HepG2 (cell line): ENCODE data around the gene PCYOX1L. TPM values are rescaled to one million over a fixed set of nuclear protein-coding genes. Genes with fewer than 3 reads are reported as not detected.

Source experiments
- ATAC-seq: fragments of 200-7000 bp; cut with Tn5 transposase; 3 replicates; pipeline ENCODE4 v1.9.1; 2020; ENCODE audit warnings: mild to moderate bottlenecking, moderate library complexity
- BruUV-seq: library from RNA; stranded (reverse); fragments of 400-500 nt; replicated peaks from 2 replicates; lab custom pipeline; 2021; lab: Mats Ljungman, UMichigan
- CTCF ChIA-PET: fragments of 300-600 bp; formaldehyde crosslinking; extraction: SDS; loops from one replicate; lab custom pipeline; 2021; ENCODE audit warnings: low total read pairs, inconsistent platforms, low intra/inter-chr PET ratio; lab: Yijun Ruan, JAX
- POLR2A ChIA-PET: fragments of 350-600 bp; sonication (Branson Sonifier 250); formaldehyde crosslinking; loops from one replicate; lab custom pipeline; 2020; ENCODE audit warnings: antibody characterized with exemption, inconsistent platforms; lab: Yijun Ruan, JAX
- DNase-seq: peaks from one replicate; pipeline ENCODE4 v3.0.0-alpha.2; 2015; ENCODE audit warnings: low spot score
- FAIRE-seq: peaks from 3 replicates; lab custom pipeline; 2011; peaks lifted over from hg19 to GRCh38; lab: Jason Lieb, UNC
- H2AFZ ChIP-seq: one replicate; pipeline ENCODE4 v1.6.1; 2011; ENCODE audit warnings: low read length, inconsistent platforms
- H3K27ac ChIP-seq: fragments of 300-600 bp; 3 replicates; pipeline ENCODE4 v1.8.0; 2011; ENCODE audit warnings: mixed run types, mild to moderate bottlenecking, mixed read lengths, low read length, inconsistent platforms; ENCODE audit not compliant: insufficient read depth; ENCODE audit errors: extremely low read length
- H3K27me3 ChIP-seq, 2 experiments: fragments of 200-600 bp in 1 of 2; 2 replicates in 1 of 2; 3 replicates in 1 of 2; pipeline versions ENCODE4 v1.6.0 to v1.8.0; 2011; ENCODE audit warnings: low read length in 2 of 2, mild to moderate bottlenecking in 2 of 2, moderate library complexity in 2 of 2, inconsistent platforms in 1 of 2; ENCODE audit not compliant: insufficient read depth in 2 of 2, control insufficient read depth in 1 of 2
- H3K36me3 ChIP-seq, 2 experiments: fragments of 200-600 bp in 1 of 2; replicated peaks in 1 of 2; 2 replicates in 1 of 2; 3 replicates in 1 of 2; pipeline versions ENCODE4 v1.5.1 to v1.8.0; 2011; ENCODE audit warnings: low read length in 2 of 2, inconsistent platforms in 1 of 2; ENCODE audit not compliant: insufficient read depth in 2 of 2, control insufficient read depth in 1 of 2
- H3K4me1 ChIP-seq: 2 replicates; pipeline ENCODE4 v1.5.1; 2012; ENCODE audit warnings: low read length, inconsistent platforms; ENCODE audit not compliant: insufficient read depth
- H3K4me2 ChIP-seq: 2 replicates; pipeline ENCODE4 v1.6.0; 2011; ENCODE audit warnings: low read depth, low read length, inconsistent platforms
- H3K4me3 ChIP-seq, 3 experiments: fragments of 200-600 bp in 1 of 3; sonication (generic), shearing (Covaris generic) in 1 of 3; replicated peaks in 1 of 3; 2 replicates each; pipeline ENCODE4 v1.5.1; 2011 to 2016; ENCODE audit warnings: low read length in 3 of 3, inconsistent platforms in 2 of 3, low read depth in 2 of 3, mild to moderate bottlenecking in 2 of 3, control low read depth in 1 of 3, mixed read lengths in 1 of 3; ENCODE audit not compliant: insufficient read depth in 1 of 3
- H3K79me2 ChIP-seq: one replicate; pipeline ENCODE4 v1.6.1; 2011; ENCODE audit warnings: low read length, inconsistent platforms; ENCODE audit not compliant: insufficient read depth
- H3K9ac ChIP-seq: 2 replicates; pipeline ENCODE4 v1.6.0; 2011; ENCODE audit warnings: mild to moderate bottlenecking, low read depth, low read length, inconsistent platforms; ENCODE audit not compliant: insufficient read depth
- H3K9me3 ChIP-seq: 2 replicates; pipeline ENCODE4 v1.5.1; 2012; ENCODE audit warnings: mild to moderate bottlenecking, low read length
- H4K20me1 ChIP-seq: 2 replicates; pipeline ENCODE4 v1.6.0; 2011; ENCODE audit warnings: inconsistent platforms, mild to moderate bottlenecking, low read length, moderate library complexity; ENCODE audit not compliant: insufficient read depth
- CEBPB ChIP-seq: IDR thresholded peaks from 2 replicates; pipeline ENCODE4 v1.6.1; 2011; ENCODE audit warnings: low read depth, low read length, improper control_type of control experiment, borderline replicate concordance
- DDIT3 ChIP-seq: sonication (generic); formaldehyde crosslinking; IDR thresholded peaks from 2 replicates; pipeline ENCODE4 v1.4.0; 2020; ENCODE audit warnings: mild to moderate bottlenecking, missing genetic modification reagents
- DNMT3B ChIP-seq: conservative IDR thresholded peaks from 2 replicates; pipeline ENCODE4 v1.6.1; 2016; ENCODE audit warnings: missing biosample characterization, control low read depth
- ELF3 ChIP-seq: IDR thresholded peaks from 2 replicates; pipeline ENCODE4 v1.6.1; 2016; ENCODE audit warnings: missing genetic modification reagents, missing compliant biosample characterization
- FIP1L1 ChIP-seq: fragments of 200-400 bp; formaldehyde crosslinking; IDR thresholded peaks from 2 replicates; pipeline ENCODE4 v1.6.1; 2018; ENCODE audit warnings: low read depth, mild to moderate bottlenecking, low read length, moderate library complexity, borderline replicate concordance; ENCODE audit not compliant: insufficient read depth
- IKZF1 ChIP-seq: fragments of 450-650 bp; IDR thresholded peaks from 2 replicates; pipeline ENCODE4 v1.7.1; 2016
- JUND ChIP-seq: sonication (generic); formaldehyde crosslinking; IDR thresholded peaks from 2 replicates; pipeline ENCODE4 v1.8.0; 2022; ENCODE audit warnings: mild to moderate bottlenecking, missing genetic modification reagents
- MED8 ChIP-seq: sonication (generic); formaldehyde crosslinking; IDR thresholded peaks from 2 replicates; pipeline ENCODE4 v1.8.1; 2023; ENCODE audit warnings: mild to moderate bottlenecking, missing genetic modification reagents; ENCODE audit not compliant: insufficient replicate concordance
- MZF1 ChIP-seq: sonication (generic); formaldehyde crosslinking; IDR thresholded peaks from 2 replicates; pipeline ENCODE4 v1.8.1; 2023; ENCODE audit warnings: mild to moderate bottlenecking, missing genetic modification reagents, borderline replicate concordance
- NR2F1 ChIP-seq, 2 experiments: fragments of 450-650 bp in 1 of 2; formaldehyde crosslinking in 1 of 2; IDR thresholded peaks; 2 replicates each; pipeline versions ENCODE4 v1.5.0 to v1.6.1; 2016 to 2020; ENCODE audit warnings: mild to moderate bottlenecking in 1 of 2, missing compliant biosample characterization in 1 of 2, missing genetic modification reagents in 1 of 2, moderate library complexity in 1 of 2
- SKI ChIP-seq: fragments of 450-650 bp; IDR thresholded peaks from one replicate; pipeline ENCODE4 v1.6.1; 2018; ENCODE audit warnings: mild to moderate bottlenecking; ENCODE audit not compliant: partially characterized antibody
- SNRNP70 ChIP-seq: fragments of 200-400 bp; formaldehyde crosslinking; IDR thresholded peaks from 2 replicates; pipeline ENCODE4 v1.6.1; 2017; ENCODE audit warnings: mild to moderate bottlenecking, low read depth, low read length, moderate library complexity
- SP1 ChIP-seq, 2 experiments: fragments of 450-650 bp in 1 of 2; sonication (generic) in 1 of 2; formaldehyde crosslinking in 1 of 2; IDR thresholded peaks; 2 replicates each; pipeline versions ENCODE4 v1.4.0 to v1.6.1; 2016 to 2020; ENCODE audit warnings: missing genetic modification reagents in 1 of 2
- SRF ChIP-seq: IDR thresholded peaks from 2 replicates; pipeline ENCODE4 v1.6.1; 2011; ENCODE audit warnings: mild to moderate bottlenecking, low read depth, low read length, moderate library complexity
- SRY ChIP-seq: sonication (generic); formaldehyde crosslinking; IDR thresholded peaks from 2 replicates; pipeline ENCODE4 v1.8.0; 2022; ENCODE audit warnings: mild to moderate bottlenecking, missing genetic modification reagents
- TEAD3 ChIP-seq: optimal IDR thresholded peaks from 2 replicates; pipeline ENCODE3; 2016; ENCODE audit warnings: borderline replicate concordance
- ZBTB20 ChIP-seq: sonication (generic); formaldehyde crosslinking; IDR thresholded peaks from 2 replicates; pipeline ENCODE4 v1.8.1; 2023; ENCODE audit warnings: missing genetic modification reagents, low read depth, mild to moderate bottlenecking, borderline replicate concordance
- ZEB1 ChIP-seq: IDR thresholded peaks from 2 replicates; pipeline ENCODE4 v1.6.1; 2012; ENCODE audit warnings: mild to moderate bottlenecking, low read depth, inconsistent platforms; ENCODE audit not compliant: insufficient replicate concordance
- ZKSCAN1 ChIP-seq: fragments of 150-350 bp; IDR thresholded peaks from 2 replicates; pipeline ENCODE4 v1.6.1; 2014; ENCODE audit warnings: low read length
- ZMYM3 ChIP-seq: sonication (generic); formaldehyde crosslinking; IDR thresholded peaks from 2 replicates; pipeline ENCODE4 v1.5.1; 2020; ENCODE audit warnings: mild to moderate bottlenecking, missing genetic modification reagents
- ZNF3 ChIP-seq: IDR thresholded peaks from 2 replicates; pipeline ENCODE4 v1.7.0; 2017; ENCODE audit warnings: inconsistent platforms
- ZNF44 ChIP-seq: sonication (generic); formaldehyde crosslinking; IDR thresholded peaks from 2 replicates; pipeline ENCODE4 v1.5.1; 2020; ENCODE audit warnings: mild to moderate bottlenecking, missing genetic modification reagents
- ZNF557 ChIP-seq: sonication (generic); formaldehyde crosslinking; IDR thresholded peaks from 2 replicates; pipeline ENCODE4 v1.4.0; 2020; ENCODE audit warnings: missing genetic modification reagents
- ZNF691 ChIP-seq: sonication (generic); formaldehyde crosslinking; IDR thresholded peaks from 2 replicates; pipeline ENCODE4 v1.4.0; 2020; ENCODE audit warnings: missing genetic modification reagents, low read depth, mild to moderate bottlenecking, borderline replicate concordance
- ZNF768 ChIP-seq: sonication (generic); formaldehyde crosslinking; IDR thresholded peaks from 2 replicates; pipeline ENCODE4 v1.4.0; 2020; ENCODE audit warnings: missing genetic modification reagents
- WGBS: methylation state at CpG from one replicate; pipeline ENCODE4 v1.1.6; 2017; ENCODE audit warnings: low lambda C conversion rate; 5-methylcytosine and 5-hydroxymethylcytosine counted together
- in situ Hi-C: cut with HindIII; loops from 2 replicates; pipeline ENCODE4 v1.10.0; 2017; ENCODE audit warnings: low pct_unique_long_range_greater_than_20kb; ENCODE audit not compliant: extremely low pct_ligation_motif_present
- intact Hi-C: fragments of 100-400 bp; cut with micrococcal nuclease; formaldehyde crosslinking; loops from one replicate; pipeline ENCODE4 v1.10.0; 2022; ENCODE audit not compliant: unreplicated experiment
- polyA plus RNA-seq, 8 experiments: library from polyadenylated mRNA; depleted of rRNA in 3 of 8; stranded (reverse) in 7 of 8; unstranded in 1 of 8; fragments of >200 nt; fragmentation: Illumina TruSeq in 4 of 8; extraction: Trizol in 4 of 8; gene quantifications; 2 replicates each; pipeline versions ENCODE4 v1.2.1 to v1.2.3, GENCODE V29; 2011 to 2016; ENCODE audit warnings: low read depth in 4 of 8, missing spikeins in 1 of 8, mixed read lengths in 1 of 8; ENCODE audit not compliant: insufficient read depth in 1 of 8
- total RNA-seq, 5 experiments: library from RNA; depleted of rRNA; stranded (reverse); fragments of >200 nt; fragmentation: Illumina TruSeq; extraction: Trizol; gene quantifications; 2 replicates each; pipeline ENCODE4 v1.2.3, GENCODE V29; 2016; ENCODE audit warnings: low read depth in 1 of 5

The PCYOX1L gene
- total and polyA plus RNA-seq, 2 of the 13 experiments (the other 11 are each of a cell fraction or from before 2014, with no cell fraction given) = 1.00 to 3.7 TPM

- TF ChIP-seq ZKSCAN1 = no peak
- TF ChIP-seq SRY (CRISPR knock-in tag) = no peak
- TF ChIP-seq ZNF3 (CRISPR knock-in tag) = no peak
- TF ChIP-seq SRF = no peak
- TF ChIP-seq DNMT3B (CRISPR knock-in tag) = no peak
Observed at GRCh38 chr5:149381986-149382338, 24.1 kb downstream of the PCYOX1L start (continued).

- H3K9me3 ChIP-seq = no peaks in the 10 kb centered on the region
- no peaks in the 10 kb centered on the region for H3K79me2 ChIP-seq
- FAIRE-seq (no peak), ATAC-seq (no peak), DNase-seq (no peak)
- H2AFZ ChIP-seq = no peak overlapping the region
- H3K4me2 ChIP-seq = peak overlapping the region; percentile 87
- no peak overlapping the region for H3K27ac ChIP-seq
- 0 out of 6 replicates have a peak overlapping the region, but pooled peaks of 1 of the 3 experiments have one; percentile 14 for H3K4me3 ChIP-seq
- ChIA-PET CTCF (interaction anchor here (1.1 to 3.4 kb wide), 5 partner anchors 40 to 182 kb away, joined by 3 to 35 read pairs (median 14); no protein-coding TSS in a partner anchor), POLR2A (no interaction called here)
- H3K27me3 ChIP-seq = peaks cover 3 to 5% of the 10 kb centered on the region in 2 experiments; a peak in 2 of 5 replicates
- H3K4me1 ChIP-seq = peaks cover 81% of the 10 kb centered on the region
- intact Hi-C loops = loop anchor here (1.0 kb wide), 2 partner anchors 52 to 182 kb away; no protein-coding TSS in a partner anchor
- WGBS = 27% methylated on average over 8 of the region's 12 CpGs
- no peak overlapping the region for H3K9ac ChIP-seq
- in situ Hi-C loops = loop anchor here (10.0 kb wide), 1 partner anchor 52 kb away; no protein-coding TSS in a partner anchor
- no TSS peak for BruUV-seq
- no peaks in the 10 kb centered on the region for H3K36me3 ChIP-seq
- no peaks in the 10 kb centered on the region for H4K20me1 ChIP-seq
- TF ChIP-seq MZF1 (CRISPR knock-in tag) = no peak
- TF ChIP-seq ZEB1 = no peak
- TF ChIP-seq ELF3 (CRISPR knock-in tag) = no peak
- TF ChIP-seq ZNF44 (CRISPR knock-in tag) = no peak
- no peak for TF ChIP-seq CEBPB
- no peak for TF ChIP-seq ZBTB20 (CRISPR knock-in tag)
- TF ChIP-seq MED8 (CRISPR knock-in tag) = no peak
- no peak for TF ChIP-seq IKZF1
- TF ChIP-seq FIP1L1 = no peak
- TF ChIP-seq SNRNP70 = no peak
- peak; percentile 92 for TF ChIP-seq ZNF768 (CRISPR knock-in tag)
- TF ChIP-seq SKI = no peak
- no peak for TF ChIP-seq DDIT3 (CRISPR knock-in tag)
- no peak for TF ChIP-seq JUND (CRISPR knock-in tag)
- peak; percentile 49 for TF ChIP-seq ZMYM3 (CRISPR knock-in tag)
- TF ChIP-seq ZNF557 (CRISPR knock-in tag) = no peak
- TF ChIP-seq ZNF691 = no peak
- 0 out of 4 replicates have a peak, but pooled peaks of 1 of the 2 experiments have one; percentile 13 for TF ChIP-seq NR2F1 (CRISPR knock-in tag; IDR thresholded peaks at IDR 0.05)
- TF ChIP-seq TEAD3 (CRISPR knock-in tag) = peak; percentile 32
- no peak for TF ChIP-seq SP1 (IDR thresholded peaks at IDR 0.05)
- no peak for TF ChIP-seq SP1 (CRISPR knock-in tag; IDR thresholded peaks at IDR 0.05)
Observed at GRCh38 chr5:149382517-149383220, 24.8 kb downstream of the PCYOX1L start.
